AG09309 (cell line): Measurements from ENCODE around the gene EXD3.

Experiments
- DNase-seq: peaks from one replicate; pipeline ENCODE4 v3.0.0-alpha.2; 2010; ENCODE audit warnings: low read depth
- H3K4me3 ChIP-seq: 2 replicates; pipeline ENCODE4 v1.5.1; 2011; ENCODE audit warnings: mild to moderate bottlenecking, low read depth, low read length, moderate library complexity; ENCODE audit not compliant: control insufficient read depth
- TF ChIP-seq, protein P1 (sequence below): IDR thresholded peaks from 2 replicates; pipeline ENCODE4 v1.5.1; 2011; ENCODE audit warnings: mild to moderate bottlenecking, low read depth, low read length, inconsistent platforms; ENCODE audit not compliant: insufficient read depth, control insufficient read depth; ENCODE audit errors: missing control alignments

Gene EXD3

DNA sequence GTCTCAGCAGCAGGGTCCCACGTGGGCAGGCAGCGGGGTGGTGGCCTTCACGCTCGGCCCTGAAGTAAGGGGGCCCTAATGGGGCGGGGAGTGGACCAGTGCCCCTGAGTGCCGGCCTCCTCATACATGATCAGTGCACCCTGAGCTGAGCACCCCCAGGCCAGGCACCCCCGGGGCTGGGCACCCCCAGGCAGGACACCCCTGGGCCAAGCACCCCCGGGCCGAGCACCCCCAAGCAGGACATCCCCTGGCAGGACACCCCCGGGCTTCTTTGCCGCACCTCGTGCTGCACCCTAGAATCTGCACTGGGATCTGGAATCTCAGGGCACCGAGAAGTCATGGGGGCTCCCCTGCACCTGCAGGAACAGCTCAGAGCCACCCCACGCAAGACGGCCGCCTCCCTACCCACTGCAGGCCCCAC lies 51.4 kb downstream of the EXD3 start:
- H3K4me3 ChIP-seq, result no peak overlapping the region
- TF ChIP-seq, protein P1, sequence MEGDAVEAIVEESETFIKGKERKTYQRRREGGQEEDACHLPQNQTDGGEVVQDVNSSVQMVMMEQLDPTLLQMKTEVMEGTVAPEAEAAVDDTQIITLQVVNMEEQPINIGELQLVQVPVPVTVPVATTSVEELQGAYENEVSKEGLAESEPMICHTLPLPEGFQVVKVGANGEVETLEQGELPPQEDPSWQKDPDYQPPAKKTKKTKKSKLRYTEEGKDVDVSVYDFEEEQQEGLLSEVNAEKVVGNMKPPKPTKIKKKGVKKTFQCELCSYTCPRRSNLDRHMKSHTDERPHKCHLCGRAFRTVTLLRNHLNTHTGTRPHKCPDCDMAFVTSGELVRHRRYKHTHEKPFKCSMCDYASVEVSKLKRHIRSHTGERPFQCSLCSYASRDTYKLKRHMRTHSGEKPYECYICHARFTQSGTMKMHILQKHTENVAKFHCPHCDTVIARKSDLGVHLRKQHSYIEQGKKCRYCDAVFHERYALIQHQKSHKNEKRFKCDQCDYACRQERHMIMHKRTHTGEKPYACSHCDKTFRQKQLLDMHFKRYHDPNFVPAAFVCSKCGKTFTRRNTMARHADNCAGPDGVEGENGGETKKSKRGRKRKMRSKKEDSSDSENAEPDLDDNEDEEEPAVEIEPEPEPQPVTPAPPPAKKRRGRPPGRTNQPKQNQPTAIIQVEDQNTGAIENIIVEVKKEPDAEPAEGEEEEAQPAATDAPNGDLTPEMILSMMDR, result no peak
- DNase-seq, result no peak

DNA sequence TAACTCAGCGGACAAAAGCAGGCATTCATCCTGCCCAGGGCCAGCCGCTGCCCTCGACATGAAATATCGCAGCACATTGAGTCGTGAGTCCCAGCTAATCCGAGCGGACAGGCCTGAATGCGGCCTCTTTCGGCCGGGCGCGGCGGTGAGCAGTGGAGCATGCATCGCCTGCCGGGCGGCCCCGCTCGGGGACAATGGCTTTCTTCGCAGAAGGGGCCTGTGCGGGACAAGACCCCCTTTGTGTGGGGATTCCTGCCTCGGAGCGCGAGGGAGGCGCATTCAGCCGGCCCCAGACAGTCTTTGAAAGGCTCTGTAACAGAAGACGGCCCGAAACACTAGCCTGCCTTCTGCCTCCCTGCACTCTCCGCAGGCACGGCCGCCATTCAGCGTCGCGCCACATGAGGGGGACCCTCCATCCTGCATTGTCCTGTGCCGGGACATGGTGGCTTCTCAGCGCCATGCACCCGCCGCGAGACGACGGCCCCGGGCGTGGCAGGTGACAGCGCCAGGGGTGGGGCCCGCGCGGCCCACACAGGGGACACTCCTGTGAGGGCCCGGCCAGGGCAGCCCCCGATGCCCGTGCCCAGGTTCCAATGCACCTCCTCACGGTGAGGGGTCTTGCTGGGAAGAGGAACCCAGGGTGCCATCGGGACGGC lies 52.0 kb downstream of the EXD3 start:
- TF ChIP-seq, protein P1, result no peak
- no peak overlapping the region for H3K4me3 ChIP-seq
- DNase-seq, result no peak

DNA sequence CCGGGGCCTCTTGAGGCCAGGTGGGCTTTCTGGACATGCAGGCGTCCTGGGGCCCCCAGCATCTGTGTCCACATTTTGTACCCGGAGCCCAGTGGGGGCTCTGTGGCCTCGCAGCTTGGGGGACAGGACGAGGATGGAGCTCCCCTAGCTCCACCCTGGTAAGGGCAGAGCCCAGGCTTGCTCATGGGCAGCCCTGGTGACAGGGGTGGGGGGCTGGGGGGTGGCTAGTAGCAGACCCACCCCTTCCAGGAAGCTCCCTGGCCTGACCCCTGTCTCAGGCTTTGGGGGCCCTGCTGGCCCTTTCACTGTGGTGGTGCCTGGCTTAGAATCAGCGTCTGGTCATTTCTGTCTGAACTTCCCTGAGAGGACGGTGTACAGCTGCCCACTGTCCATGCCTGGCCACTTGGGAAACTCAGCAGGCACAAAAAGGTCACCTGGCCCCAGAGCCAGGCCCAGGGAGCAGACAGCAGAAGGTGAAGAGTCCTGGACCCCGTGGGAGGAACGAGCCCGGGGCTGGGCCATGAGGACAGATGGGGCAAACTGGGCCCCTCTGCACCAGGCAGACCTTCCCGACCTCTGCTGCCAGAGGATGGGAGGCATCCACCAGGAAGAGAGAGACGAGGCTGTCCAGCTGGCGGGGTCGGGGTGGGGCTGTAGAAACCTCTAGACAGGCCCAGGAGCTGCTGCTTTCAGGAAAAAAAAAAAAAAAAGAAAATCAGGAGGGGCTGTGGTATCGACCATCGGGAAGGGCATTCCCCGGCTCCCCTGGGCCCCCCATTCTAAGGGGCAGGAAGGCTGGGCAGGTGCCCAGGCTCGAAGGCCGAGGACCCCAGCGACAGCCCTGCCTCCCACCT lies 52.8 kb downstream of the EXD3 start:
- no peak for DNase-seq
- TF ChIP-seq, protein P1, result no peak
- no peak overlapping the region for H3K4me3 ChIP-seq

DNA sequence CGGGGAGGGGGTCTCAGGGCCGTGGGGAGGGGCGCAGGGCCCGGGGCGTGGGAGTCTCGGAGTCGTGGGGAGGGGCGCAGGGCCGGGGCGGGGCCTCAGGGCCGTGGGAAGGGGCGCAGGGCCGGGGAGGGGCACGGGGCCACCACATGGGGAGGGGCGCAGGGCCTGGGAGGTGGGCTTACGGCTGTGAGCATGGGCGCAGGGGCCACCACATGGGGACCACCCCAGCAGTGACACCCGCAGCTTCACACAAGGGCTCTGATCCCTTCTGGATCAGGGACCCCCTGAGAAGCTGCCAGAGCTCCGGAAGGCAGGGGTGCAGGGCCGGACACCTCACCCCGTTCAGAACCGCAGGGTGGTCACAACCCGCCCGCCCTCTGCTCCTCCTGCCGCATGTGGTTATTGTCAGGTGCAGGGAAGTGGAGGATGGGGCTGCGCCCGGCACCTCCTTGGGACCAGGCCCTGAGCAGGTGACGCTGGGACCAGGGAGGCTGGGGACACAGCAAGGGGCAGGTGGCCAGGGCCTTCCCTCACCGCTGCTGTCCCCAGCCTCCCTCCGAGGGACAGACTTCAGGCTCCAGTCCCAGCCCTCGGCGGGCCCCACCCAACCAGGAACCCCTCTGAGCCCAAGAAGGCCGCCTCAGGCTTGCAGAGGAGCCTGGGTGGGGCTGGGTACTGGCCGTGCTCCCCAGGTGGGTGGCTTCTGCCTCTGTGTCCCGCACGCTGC lies 53.7 kb downstream of the EXD3 start:
- no peak overlapping the region for H3K4me3 ChIP-seq
- no peak for DNase-seq
- TF ChIP-seq, protein P1, result no peak

DNA sequence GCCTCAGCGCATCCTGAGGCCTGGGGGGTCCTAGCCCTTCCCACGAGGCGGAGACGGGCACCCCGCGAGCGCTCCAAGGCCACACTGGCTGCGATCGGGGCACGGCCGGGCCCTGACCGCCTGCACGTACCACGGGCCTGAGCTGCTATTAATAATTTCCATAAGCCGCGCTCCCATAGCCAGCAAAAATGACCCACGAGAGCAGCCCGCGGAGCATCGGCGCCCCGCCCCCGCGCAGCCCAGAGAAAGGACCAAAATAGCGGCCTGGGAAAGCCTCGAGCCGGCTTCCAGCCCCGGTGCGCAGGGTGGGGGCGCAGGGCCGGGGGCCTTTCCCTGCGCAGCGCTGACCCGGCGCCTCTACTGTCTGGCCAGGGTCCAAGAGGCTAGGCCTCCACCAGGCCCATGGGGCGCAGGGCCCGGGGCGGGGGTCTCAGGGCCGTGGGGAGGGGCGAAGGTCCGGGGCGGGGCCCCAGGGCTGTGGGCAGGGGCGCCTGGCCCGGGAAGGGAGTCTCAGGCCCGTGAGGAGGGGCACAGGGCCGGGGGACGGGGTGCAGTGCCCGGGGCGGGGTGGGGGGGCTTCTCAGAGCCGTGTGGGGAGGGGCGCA lies 54.4 kb downstream of the EXD3 start:
- no peak for DNase-seq
- TF ChIP-seq, protein P1, result no peak
- H3K4me3 ChIP-seq, result no peak overlapping the region
